ENCODE results near the gene CSF3R.
"Not testable (repeated sequence)": the region's sequence is repeated elsewhere in the genome, so short reads cannot be mapped to it uniquely, and the experiment has no call there.

CSF3R gene

DNA sequence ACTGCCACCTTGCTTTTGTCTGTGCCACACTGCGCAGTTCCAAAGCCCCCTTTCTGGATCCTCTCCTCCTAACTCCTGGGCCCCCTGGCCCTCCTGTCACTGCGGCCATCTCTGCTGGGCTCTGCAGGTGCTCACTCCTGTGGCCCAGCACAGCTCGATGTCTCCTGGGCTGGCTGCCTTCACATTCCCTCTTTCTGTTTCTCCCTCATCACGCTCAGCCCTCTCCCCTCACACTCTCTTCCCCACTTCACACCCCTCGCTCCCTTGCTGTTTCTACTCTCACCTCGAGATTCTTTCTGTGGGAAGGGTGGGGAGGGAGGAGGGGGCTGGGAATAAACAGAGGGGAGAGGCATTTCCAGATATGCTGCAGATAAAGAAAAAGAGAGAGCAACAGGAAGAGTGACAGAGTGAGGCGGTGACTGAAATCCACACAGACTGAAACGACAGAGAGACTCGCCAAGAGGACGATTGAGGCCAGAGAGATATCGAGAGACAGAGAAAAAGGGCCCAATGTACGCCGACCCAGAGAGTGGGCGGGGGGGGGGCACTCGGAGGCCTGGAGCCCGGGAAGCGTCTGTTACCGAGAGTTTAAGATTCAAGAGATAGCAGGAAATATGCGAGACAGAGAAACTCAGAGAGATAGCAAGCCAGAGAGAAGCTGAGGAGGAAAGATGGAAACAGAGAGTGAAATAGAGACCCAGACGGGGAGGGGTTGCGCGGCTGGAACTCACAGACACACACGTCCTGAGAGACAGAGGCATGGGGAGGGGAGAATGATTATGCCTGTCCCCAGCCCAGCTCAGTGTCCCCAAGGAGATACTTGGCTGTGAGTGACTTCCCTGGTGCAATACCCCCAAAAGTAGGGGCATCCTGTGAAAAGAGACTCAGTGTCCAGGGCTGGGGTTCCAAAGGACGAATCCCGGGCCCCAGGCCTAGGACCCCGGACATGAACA lies 666 bp downstream of the CSF3R start:
- H3K4me2 ChIP-seq = no peak overlapping the region
- TF ChIP-seq, protein P1, sequence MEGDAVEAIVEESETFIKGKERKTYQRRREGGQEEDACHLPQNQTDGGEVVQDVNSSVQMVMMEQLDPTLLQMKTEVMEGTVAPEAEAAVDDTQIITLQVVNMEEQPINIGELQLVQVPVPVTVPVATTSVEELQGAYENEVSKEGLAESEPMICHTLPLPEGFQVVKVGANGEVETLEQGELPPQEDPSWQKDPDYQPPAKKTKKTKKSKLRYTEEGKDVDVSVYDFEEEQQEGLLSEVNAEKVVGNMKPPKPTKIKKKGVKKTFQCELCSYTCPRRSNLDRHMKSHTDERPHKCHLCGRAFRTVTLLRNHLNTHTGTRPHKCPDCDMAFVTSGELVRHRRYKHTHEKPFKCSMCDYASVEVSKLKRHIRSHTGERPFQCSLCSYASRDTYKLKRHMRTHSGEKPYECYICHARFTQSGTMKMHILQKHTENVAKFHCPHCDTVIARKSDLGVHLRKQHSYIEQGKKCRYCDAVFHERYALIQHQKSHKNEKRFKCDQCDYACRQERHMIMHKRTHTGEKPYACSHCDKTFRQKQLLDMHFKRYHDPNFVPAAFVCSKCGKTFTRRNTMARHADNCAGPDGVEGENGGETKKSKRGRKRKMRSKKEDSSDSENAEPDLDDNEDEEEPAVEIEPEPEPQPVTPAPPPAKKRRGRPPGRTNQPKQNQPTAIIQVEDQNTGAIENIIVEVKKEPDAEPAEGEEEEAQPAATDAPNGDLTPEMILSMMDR (conservative IDR thresholded peaks at IDR 0.05; ENCODE audit: low read depth, low read length) = no peak
- H3K27ac ChIP-seq = no peak overlapping the region
- H3K4me1 ChIP-seq (ENCODE audit: low read depth, poor library complexity, severe bottlenecking) = no peaks in the 10 kb centered on the region
- no peaks in the 10 kb centered on the region for H3K36me3 ChIP-seq (ENCODE audit: insufficient read depth)
- H3K27me3 ChIP-seq (ENCODE audit: insufficient read depth, low read depth) = no peaks in the 10 kb centered on the region; the same call in 1 of the 2 replicates
- H3K9ac ChIP-seq = no peak overlapping the region
- H3K4me3 ChIP-seq (IDR thresholded peaks at IDR 0.05; ENCODE audit: insufficient read depth, low read depth, low read length) = no peak overlapping the region
- no peaks in the 10 kb centered on the region for H3K79me2 ChIP-seq (ENCODE audit: insufficient read depth, low read depth)
- H2AFZ ChIP-seq (ENCODE audit: low read depth) = no peak overlapping the region
- no peaks in the 10 kb centered on the region for H4K20me1 ChIP-seq (ENCODE audit: insufficient read depth)

- no peak overlapping the region for H3K4me3 ChIP-seq (IDR thresholded peaks at IDR 0.05; ENCODE audit: insufficient read depth, low read depth, low read length)
- no peaks in the 10 kb centered on the region for H3K79me2 ChIP-seq (ENCODE audit: insufficient read depth, low read depth)
- H3K9ac ChIP-seq = no peak overlapping the region
- H2AFZ ChIP-seq (ENCODE audit: low read depth) = no peak overlapping the region
- TF ChIP-seq, protein P1 (conservative IDR thresholded peaks at IDR 0.05; ENCODE audit: low read depth, low read length) = no peak
- no peaks in the 10 kb centered on the region for H4K20me1 ChIP-seq (ENCODE audit: insufficient read depth)
- no peak overlapping the region for H3K27ac ChIP-seq
- H3K4me2 ChIP-seq = no peak overlapping the region
- no peaks in the 10 kb centered on the region for H3K4me1 ChIP-seq (ENCODE audit: low read depth, poor library complexity, severe bottlenecking)
- no peaks in the 10 kb centered on the region; the same call in 1 of the 2 replicates for H3K27me3 ChIP-seq (ENCODE audit: insufficient read depth, low read depth)
- H3K36me3 ChIP-seq (ENCODE audit: insufficient read depth) = no peaks in the 10 kb centered on the region
Measured at GRCh38 chr1:36481091-36481490, 1.6 kb downstream of the CSF3R start.

DNA sequence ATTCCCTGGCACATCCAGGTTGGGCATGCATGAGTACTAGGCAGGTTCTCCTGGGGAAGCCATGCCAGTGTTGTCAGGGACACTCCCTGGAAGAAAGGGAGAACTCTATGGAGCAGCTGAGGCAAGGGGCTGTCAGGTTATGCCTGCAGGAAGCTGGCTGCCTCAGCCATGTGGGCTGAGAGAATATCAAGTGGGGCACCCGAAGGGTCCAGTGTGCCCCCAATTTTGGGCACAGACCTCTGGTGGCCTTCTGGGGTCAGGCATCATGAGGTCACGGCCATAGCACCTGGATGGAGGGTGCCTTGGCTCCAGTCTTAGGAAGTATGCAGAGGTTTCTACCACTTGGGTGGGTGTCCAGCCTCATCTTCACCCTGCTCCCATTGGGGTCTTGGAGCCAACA lies 2.6 kb downstream of the CSF3R start:
- H4K20me1 ChIP-seq (ENCODE audit: insufficient read depth) = no peaks in the 10 kb centered on the region
- H3K79me2 ChIP-seq (ENCODE audit: insufficient read depth, low read depth) = no peaks in the 10 kb centered on the region
- H3K27me3 ChIP-seq (ENCODE audit: insufficient read depth, low read depth) = no peaks in the 10 kb centered on the region; the same call in 1 of the 2 replicates
- no peak overlapping the region for H3K27ac ChIP-seq
- TF ChIP-seq, protein P1 (conservative IDR thresholded peaks at IDR 0.05; ENCODE audit: low read depth, low read length) = no peak
- H3K36me3 ChIP-seq (ENCODE audit: insufficient read depth) = no peaks in the 10 kb centered on the region
- no peak overlapping the region for H2AFZ ChIP-seq (ENCODE audit: low read depth)
- H3K4me2 ChIP-seq = no peak overlapping the region
- H3K9ac ChIP-seq = no peak overlapping the region
- peaks cover 2% of the 10 kb centered on the region for H3K4me1 ChIP-seq (ENCODE audit: low read depth, poor library complexity, severe bottlenecking)
- H3K4me3 ChIP-seq (IDR thresholded peaks at IDR 0.05; ENCODE audit: insufficient read depth, low read depth, low read length) = no peak overlapping the region

DNA sequence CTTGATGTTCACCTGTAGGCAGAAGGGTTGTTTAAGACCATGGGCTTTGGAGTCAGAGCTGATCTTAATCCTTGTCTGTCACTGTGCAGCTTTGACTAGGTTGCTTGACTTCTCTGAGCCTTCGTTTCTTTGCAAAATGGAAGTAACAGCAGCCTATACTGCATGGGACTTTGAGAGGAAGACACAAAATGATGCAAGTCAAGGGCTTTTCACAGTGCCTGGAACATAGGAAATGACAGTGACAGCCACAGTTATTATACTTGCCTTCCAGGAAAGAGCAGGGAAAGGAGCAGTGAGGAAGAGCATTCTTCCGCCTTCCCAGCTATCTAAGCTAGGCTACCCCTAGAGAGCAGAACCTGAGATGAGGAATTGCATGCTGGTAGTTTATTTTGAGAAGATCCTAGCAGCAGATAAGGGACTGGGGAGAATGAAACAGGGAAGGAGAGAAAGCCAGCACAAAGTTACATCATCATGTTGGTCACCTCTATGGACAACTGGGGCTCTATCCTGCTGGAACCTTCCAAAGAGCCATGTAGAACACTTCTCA lies 3.1 kb downstream of the CSF3R start:
- H4K20me1 ChIP-seq (ENCODE audit: insufficient read depth) = no peaks in the 10 kb centered on the region
- no peaks in the 10 kb centered on the region; the same call in 1 of the 2 replicates for H3K27me3 ChIP-seq (ENCODE audit: insufficient read depth, low read depth)
- no peak overlapping the region for H3K27ac ChIP-seq
- no peak overlapping the region for H3K4me2 ChIP-seq
- no peak overlapping the region for H3K4me3 ChIP-seq (IDR thresholded peaks at IDR 0.05; ENCODE audit: insufficient read depth, low read depth, low read length)
- TF ChIP-seq, protein P1 (conservative IDR thresholded peaks at IDR 0.05; ENCODE audit: low read depth, low read length) = no peak
- no peak overlapping the region for H3K9ac ChIP-seq
- H3K36me3 ChIP-seq (ENCODE audit: insufficient read depth) = no peaks in the 10 kb centered on the region
- H3K4me1 ChIP-seq (ENCODE audit: low read depth, poor library complexity, severe bottlenecking) = peaks cover 8% of the 10 kb centered on the region
- H2AFZ ChIP-seq (ENCODE audit: low read depth) = no peak overlapping the region
- H3K79me2 ChIP-seq (ENCODE audit: insufficient read depth, low read depth) = no peaks in the 10 kb centered on the region

GRCh38 chr1:36477615-36478014 lies 5.1 kb downstream of the CSF3R start:
- H4K20me1 ChIP-seq (ENCODE audit: insufficient read depth); H3K79me2 ChIP-seq (ENCODE audit: insufficient read depth, low read depth); H3K36me3 ChIP-seq (ENCODE audit: insufficient read depth); H2AFZ ChIP-seq (ENCODE audit: low read depth); H3K27ac ChIP-seq; H3K4me3 ChIP-seq (IDR thresholded peaks at IDR 0.05; ENCODE audit: insufficient read depth, low read depth, low read length); H3K4me2 ChIP-seq; H3K9ac ChIP-seq; H3K27me3 ChIP-seq (ENCODE audit: insufficient read depth, low read depth): not testable (repeated sequence)
- peaks cover 23% of the 10 kb centered on the region for H3K4me1 ChIP-seq (ENCODE audit: low read depth, poor library complexity, severe bottlenecking)
